ENCODE data around the gene CD244.

The CD244 gene

DNA sequence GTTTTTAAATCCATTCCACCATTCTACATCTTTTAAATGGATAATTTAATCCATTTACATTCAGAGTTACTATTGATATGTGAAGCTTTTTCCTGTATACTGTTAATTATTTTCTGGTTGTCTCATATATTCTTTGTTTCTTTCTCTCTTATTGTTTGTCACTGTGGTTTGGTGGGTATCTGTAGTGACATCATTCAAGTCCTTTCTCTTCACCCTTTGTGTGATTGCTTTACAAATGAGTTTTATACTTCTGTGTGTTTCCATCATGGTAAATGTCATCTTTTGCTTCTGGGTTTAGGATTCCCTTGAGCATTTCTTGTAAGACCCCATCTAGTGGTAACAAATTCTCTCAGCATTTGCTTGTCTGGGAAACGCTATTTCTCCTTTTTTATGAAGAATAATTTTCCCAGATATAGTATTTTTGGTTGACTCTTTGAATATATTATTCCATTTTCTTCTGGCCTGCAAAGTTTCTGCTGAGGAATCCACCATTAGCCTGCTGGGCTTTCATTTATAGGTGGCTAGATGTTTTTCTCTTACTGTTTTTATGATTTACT, 56.5 kb downstream of the CD244 start:
- H3K4me3 ChIP-seq (replicated peaks; ENCODE audit: insufficient read depth, low read length), result no peak overlapping the region
- H3K27me3 ChIP-seq (ENCODE audit: insufficient read depth, poor library complexity, severe bottlenecking), result no peaks in the 10 kb centered on the region
- no peak for DNase-seq (ENCODE audit: low read depth in 1 of 2, low spot score in 1 of 2)
- TF ChIP-seq SPI1 (IDR thresholded peaks at IDR 0.05; ENCODE audit: borderline replicate concordance, low read depth) (no peak), POLR2AphosphoS5 (IDR thresholded peaks at IDR 0.05; ENCODE audit: low read depth) (no peak), GABPA (IDR thresholded peaks at IDR 0.05; ENCODE audit: low read depth) (no peak)
- TF ChIP-seq, protein P1, sequence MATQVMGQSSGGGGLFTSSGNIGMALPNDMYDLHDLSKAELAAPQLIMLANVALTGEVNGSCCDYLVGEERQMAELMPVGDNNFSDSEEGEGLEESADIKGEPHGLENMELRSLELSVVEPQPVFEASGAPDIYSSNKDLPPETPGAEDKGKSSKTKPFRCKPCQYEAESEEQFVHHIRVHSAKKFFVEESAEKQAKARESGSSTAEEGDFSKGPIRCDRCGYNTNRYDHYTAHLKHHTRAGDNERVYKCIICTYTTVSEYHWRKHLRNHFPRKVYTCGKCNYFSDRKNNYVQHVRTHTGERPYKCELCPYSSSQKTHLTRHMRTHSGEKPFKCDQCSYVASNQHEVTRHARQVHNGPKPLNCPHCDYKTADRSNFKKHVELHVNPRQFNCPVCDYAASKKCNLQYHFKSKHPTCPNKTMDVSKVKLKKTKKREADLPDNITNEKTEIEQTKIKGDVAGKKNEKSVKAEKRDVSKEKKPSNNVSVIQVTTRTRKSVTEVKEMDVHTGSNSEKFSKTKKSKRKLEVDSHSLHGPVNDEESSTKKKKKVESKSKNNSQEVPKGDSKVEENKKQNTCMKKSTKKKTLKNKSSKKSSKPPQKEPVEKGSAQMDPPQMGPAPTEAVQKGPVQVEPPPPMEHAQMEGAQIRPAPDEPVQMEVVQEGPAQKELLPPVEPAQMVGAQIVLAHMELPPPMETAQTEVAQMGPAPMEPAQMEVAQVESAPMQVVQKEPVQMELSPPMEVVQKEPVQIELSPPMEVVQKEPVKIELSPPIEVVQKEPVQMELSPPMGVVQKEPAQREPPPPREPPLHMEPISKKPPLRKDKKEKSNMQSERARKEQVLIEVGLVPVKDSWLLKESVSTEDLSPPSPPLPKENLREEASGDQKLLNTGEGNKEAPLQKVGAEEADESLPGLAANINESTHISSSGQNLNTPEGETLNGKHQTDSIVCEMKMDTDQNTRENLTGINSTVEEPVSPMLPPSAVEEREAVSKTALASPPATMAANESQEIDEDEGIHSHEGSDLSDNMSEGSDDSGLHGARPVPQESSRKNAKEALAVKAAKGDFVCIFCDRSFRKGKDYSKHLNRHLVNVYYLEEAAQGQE (IDR thresholded peaks at IDR 0.05; ENCODE audit: insufficient replicate concordance, low read depth), result no peak
- TF ChIP-seq, protein P2, sequence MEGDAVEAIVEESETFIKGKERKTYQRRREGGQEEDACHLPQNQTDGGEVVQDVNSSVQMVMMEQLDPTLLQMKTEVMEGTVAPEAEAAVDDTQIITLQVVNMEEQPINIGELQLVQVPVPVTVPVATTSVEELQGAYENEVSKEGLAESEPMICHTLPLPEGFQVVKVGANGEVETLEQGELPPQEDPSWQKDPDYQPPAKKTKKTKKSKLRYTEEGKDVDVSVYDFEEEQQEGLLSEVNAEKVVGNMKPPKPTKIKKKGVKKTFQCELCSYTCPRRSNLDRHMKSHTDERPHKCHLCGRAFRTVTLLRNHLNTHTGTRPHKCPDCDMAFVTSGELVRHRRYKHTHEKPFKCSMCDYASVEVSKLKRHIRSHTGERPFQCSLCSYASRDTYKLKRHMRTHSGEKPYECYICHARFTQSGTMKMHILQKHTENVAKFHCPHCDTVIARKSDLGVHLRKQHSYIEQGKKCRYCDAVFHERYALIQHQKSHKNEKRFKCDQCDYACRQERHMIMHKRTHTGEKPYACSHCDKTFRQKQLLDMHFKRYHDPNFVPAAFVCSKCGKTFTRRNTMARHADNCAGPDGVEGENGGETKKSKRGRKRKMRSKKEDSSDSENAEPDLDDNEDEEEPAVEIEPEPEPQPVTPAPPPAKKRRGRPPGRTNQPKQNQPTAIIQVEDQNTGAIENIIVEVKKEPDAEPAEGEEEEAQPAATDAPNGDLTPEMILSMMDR (IDR thresholded peaks at IDR 0.05; ENCODE audit: insufficient read depth, low read length), result no peak
- H3K27ac ChIP-seq (replicated peaks), result no peak overlapping the region

DNA sequence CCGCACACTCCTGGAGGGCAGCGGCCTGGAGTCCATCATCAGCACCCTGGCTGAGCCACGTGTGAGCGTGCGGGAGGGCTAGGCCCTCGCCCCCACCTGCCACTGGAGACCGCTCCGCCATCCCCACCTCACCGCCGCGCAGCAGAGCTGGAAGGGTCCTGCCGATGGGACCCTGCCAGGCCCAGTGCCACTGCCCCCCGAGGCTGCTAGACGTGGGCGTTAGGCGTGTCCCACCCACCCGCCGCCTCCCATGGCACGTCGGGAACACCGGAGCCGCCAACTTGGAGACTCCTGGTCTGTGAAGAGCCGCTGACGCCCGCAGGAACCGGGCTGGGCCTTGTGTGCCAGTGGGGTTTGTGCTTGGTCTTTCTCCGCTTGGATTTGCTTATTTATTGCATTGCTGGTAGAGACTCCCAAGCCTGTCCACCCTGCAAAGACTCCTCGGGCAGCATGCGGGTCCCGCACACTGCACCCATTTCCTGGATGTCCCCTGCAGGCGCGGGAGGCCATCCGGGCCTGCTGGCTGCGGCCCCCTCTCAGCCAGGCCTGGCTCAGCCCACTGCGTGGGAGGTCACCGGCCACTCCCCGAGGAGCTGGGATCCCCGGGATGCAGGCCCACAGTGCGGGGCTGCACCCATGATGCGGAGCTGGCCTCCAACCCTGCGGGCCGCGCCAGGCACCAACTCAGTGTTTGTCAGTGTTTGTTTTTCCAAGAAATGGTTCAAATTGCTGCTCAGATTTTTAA, 60.7 kb downstream of the CD244 start:
- Histone ChIP-seq H3K4me3 (replicated peaks; ENCODE audit: insufficient read depth, low read length) (no peak overlapping the region), H3K27me3 (ENCODE audit: insufficient read depth, poor library complexity, severe bottlenecking) (no peaks in the 10 kb centered on the region), H3K27ac (replicated peaks) (no peak overlapping the region)
- TF ChIP-seq GABPA (IDR thresholded peaks at IDR 0.05; ENCODE audit: low read depth) (no peak), SPI1 (IDR thresholded peaks at IDR 0.05; ENCODE audit: borderline replicate concordance, low read depth) (no peak), POLR2AphosphoS5 (IDR thresholded peaks at IDR 0.05; ENCODE audit: low read depth) (no peak)
- DNase-seq (ENCODE audit: low read depth in 1 of 2, low spot score in 1 of 2), result no peak

DNA sequence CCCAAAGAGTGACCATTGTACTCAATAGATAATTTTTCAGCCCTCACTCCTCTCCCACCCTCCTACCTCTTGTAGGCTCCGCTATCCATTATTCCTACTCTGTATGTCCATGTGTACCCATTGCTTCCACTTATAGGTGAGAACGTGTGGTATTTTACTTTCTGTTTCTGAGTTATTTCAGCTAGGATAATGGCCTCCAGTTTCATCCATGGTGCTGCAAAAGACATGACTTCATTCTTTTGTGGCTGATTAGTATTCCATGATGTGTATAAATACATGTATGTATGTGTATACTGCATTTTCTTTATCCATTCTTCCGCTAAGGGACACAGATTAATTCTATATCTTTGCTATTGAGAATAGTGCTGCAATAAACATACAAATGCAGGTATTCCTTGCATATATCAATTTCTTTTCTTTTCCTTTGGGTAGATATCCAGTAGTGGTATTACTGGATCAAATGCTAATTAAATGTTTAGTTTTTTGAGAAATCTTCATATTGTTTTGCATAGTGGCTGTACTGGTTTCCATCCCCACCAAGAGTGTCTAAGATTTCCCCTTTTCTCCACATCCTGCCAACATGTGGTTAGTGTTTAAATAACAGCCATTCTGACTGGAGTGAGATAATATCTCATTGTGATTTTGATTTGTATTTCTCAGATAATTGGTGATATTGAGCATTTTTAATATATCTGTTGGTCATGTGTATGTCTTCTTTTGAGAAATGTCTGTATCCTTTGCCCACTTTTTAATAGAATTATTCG, 61.9 kb downstream of the CD244 start:
- no peaks in the 10 kb centered on the region for H3K27me3 ChIP-seq (ENCODE audit: insufficient read depth, poor library complexity, severe bottlenecking)
- DNase-seq (ENCODE audit: low read depth in 1 of 2, low spot score in 1 of 2), result no peak
- no peak overlapping the region for H3K4me3 ChIP-seq (replicated peaks; ENCODE audit: insufficient read depth, low read length)
- H3K27ac ChIP-seq (replicated peaks), result no peak overlapping the region
- TF ChIP-seq, protein P2 (IDR thresholded peaks at IDR 0.05; ENCODE audit: insufficient read depth, low read length), result no peak
- TF ChIP-seq SPI1 (IDR thresholded peaks at IDR 0.05; ENCODE audit: borderline replicate concordance, low read depth) (peak; percentile 53; the same call in 1 of the 2 replicates), POLR2AphosphoS5 (IDR thresholded peaks at IDR 0.05; ENCODE audit: low read depth) (no peak), GABPA (IDR thresholded peaks at IDR 0.05; ENCODE audit: low read depth) (no peak)
- TF ChIP-seq, protein P1 (IDR thresholded peaks at IDR 0.05; ENCODE audit: insufficient replicate concordance, low read depth), result no peak

DNA sequence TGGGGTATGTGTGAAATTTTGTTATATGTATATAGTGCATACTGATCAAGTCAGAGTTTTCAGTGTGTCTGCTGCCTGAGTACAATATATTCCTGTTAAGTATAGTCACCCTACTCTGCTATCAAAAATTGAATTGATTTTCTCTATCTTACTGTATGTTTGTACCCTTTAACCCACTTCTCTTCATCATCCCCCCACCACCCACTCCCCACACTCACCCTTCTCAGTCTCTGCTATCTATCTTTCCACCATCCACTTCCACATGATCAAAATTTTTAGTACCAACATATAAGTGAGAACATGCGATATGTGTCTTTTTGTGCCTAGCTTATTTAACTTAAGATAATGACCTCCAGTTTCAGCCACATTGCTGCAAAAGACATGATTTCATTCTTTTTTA, 62.5 kb downstream of the CD244 start:
- no peak overlapping the region for H3K4me3 ChIP-seq (replicated peaks; ENCODE audit: insufficient read depth, low read length)
- no peak overlapping the region for H3K27ac ChIP-seq (replicated peaks)
- DNase-seq (ENCODE audit: low read depth in 1 of 2, low spot score in 1 of 2), result no peak
- H3K27me3 ChIP-seq (ENCODE audit: insufficient read depth, poor library complexity, severe bottlenecking), result no peaks in the 10 kb centered on the region
- no peak for TF ChIP-seq GABPA (IDR thresholded peaks at IDR 0.05; ENCODE audit: low read depth)
- TF ChIP-seq POLR2AphosphoS5 (IDR thresholded peaks at IDR 0.05; ENCODE audit: low read depth), result no peak
- TF ChIP-seq, protein P2 (IDR thresholded peaks at IDR 0.05; ENCODE audit: insufficient read depth, low read length), result no peak
- no peak for TF ChIP-seq SPI1 (IDR thresholded peaks at IDR 0.05; ENCODE audit: borderline replicate concordance, low read depth)
- TF ChIP-seq, protein P1 (IDR thresholded peaks at IDR 0.05; ENCODE audit: insufficient replicate concordance, low read depth), result no peak
